ENCODE data around the gene ABHD17A.
A peak's percentile ranks its signal among the peaks of the same experiment; 100 is the strongest.

DNA sequence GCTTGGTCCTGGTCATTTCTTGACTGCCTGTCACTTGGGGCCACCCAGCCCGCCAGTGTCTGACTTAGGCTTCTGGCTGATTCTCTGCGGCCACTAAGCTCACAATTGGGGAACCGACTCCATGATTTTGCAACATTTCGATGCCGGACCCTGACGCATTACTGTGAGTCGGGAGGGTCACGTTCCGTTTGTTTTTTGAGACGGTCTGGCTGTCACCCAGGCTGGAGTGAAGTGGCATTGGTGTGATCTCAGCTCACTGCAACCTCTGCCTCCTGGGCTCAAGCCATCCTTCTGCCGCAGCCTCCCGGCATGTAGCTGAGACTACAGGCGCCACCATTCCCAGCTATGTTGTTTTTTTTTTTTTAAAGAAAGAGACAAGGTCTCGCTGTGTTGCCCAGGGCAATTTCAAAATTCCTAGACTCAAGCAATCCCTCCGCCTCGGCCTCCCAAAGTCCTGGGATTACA, 16.7 kb upstream of the ABHD17A start:
- TF ChIP-seq CTCF (IDR thresholded peaks at IDR 0.05) = no peak
- peak; percentile 26 for TF ChIP-seq POLR2A (IDR thresholded peaks at IDR 0.05)
